GF-D8 (cell line): ENCODE data around the gene FOXN1.
"Not testable (repeated sequence)": the region's sequence is repeated elsewhere in the genome, so short reads cannot be mapped to it uniquely, and the experiment has no call there.

ENCODE experiments used
- DNase-seq: peaks from one replicate; lab custom pipeline; 2025; lab: John Stamatoyannopoulos, UW

Gene FOXN1

GRCh38 chr17:28500712-28501379 lies 5.3 kb upstream of the FOXN1 start:
- no peak for DNase-seq

GRCh38 chr17:28501421-28502284 lies 4.5 kb upstream of the FOXN1 start:
- DNase-seq, result no peak

GRCh38 chr17:28503420-28503819 lies 2.7 kb upstream of the FOXN1 start:
- DNase-seq, result no peak

GRCh38 chr17:28506763-28507487 lies 777 bp downstream of the FOXN1 start:
- DNase-seq, result no peak

- no peak for DNase-seq
Observed at GRCh38 chr17:28507567-28508203, 1.5 kb downstream of the FOXN1 start.

- DNase-seq, result no peak
Observed at GRCh38 chr17:28508211-28508724, 2.1 kb downstream of the FOXN1 start.

- no peak for DNase-seq
Observed at GRCh38 chr17:28509789-28510188, 3.6 kb downstream of the FOXN1 start.

GRCh38 chr17:28511858-28512461 lies 5.8 kb downstream of the FOXN1 start:
- no peak for DNase-seq

- no peak for DNase-seq
Observed at GRCh38 chr17:28513476-28513875, 7.3 kb downstream of the FOXN1 start.

- DNase-seq, result no peak
Observed at GRCh38 chr17:28514561-28515002, 8.4 kb downstream of the FOXN1 start.

- no peak for DNase-seq
Observed at GRCh38 chr17:28515518-28515917, 9.4 kb downstream of the FOXN1 start.

- DNase-seq, result no peak
Observed at GRCh38 chr17:28518132-28518531, 12.0 kb downstream of the FOXN1 start.

- no peak for DNase-seq
Observed at GRCh38 chr17:28518578-28518977, 12.4 kb downstream of the FOXN1 start.

GRCh38 chr17:28519236-28519635 lies 13.1 kb downstream of the FOXN1 start:
- DNase-seq, result no peak

GRCh38 chr17:28520687-28521086 lies 14.5 kb downstream of the FOXN1 start:
- DNase-seq, result no peak

- no peak for DNase-seq
Observed at GRCh38 chr17:28521311-28522085, 15.3 kb downstream of the FOXN1 start.

- DNase-seq, result not testable (repeated sequence)
Observed at GRCh38 chr17:28522281-28522680, 16.1 kb downstream of the FOXN1 start.

GRCh38 chr17:28523186-28523585 lies 17.0 kb downstream of the FOXN1 start:
- no peak for DNase-seq

GRCh38 chr17:28523876-28524275 lies 17.7 kb downstream of the FOXN1 start:
- no peak for DNase-seq
